ENCODE measurements around the gene RNF40.

DNA sequence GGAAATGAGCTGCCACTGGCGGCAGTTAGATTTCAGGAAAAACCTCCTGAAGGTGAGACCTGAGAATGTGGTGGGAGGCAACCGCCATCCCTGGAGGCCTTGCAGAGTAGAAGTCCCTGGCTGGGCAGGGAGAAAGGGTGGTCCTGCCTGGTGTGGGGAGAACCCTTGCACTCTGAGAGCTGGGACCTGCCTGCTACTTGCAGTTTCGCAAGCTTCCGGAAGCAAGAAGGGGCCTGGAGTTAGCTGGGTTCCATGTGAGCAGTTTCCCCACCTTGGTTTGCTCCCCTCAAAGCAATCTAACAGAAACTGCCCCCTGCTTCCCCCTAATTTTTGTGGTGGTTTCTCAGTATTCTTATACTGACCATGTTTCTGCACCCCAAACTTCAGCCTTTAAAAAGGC is 18.4 kb downstream of the RNF40 start:
- no peak for TF ChIP-seq EZH2 (IDR thresholded peaks at IDR 0.05; ENCODE audit: low read length)
- TF ChIP-seq, protein P1, sequence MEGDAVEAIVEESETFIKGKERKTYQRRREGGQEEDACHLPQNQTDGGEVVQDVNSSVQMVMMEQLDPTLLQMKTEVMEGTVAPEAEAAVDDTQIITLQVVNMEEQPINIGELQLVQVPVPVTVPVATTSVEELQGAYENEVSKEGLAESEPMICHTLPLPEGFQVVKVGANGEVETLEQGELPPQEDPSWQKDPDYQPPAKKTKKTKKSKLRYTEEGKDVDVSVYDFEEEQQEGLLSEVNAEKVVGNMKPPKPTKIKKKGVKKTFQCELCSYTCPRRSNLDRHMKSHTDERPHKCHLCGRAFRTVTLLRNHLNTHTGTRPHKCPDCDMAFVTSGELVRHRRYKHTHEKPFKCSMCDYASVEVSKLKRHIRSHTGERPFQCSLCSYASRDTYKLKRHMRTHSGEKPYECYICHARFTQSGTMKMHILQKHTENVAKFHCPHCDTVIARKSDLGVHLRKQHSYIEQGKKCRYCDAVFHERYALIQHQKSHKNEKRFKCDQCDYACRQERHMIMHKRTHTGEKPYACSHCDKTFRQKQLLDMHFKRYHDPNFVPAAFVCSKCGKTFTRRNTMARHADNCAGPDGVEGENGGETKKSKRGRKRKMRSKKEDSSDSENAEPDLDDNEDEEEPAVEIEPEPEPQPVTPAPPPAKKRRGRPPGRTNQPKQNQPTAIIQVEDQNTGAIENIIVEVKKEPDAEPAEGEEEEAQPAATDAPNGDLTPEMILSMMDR (optimal IDR thresholded peaks at IDR 0.05 in 1 of 3, IDR thresholded peaks at IDR 0.05 in 1 of 3, conservative IDR thresholded peaks at IDR 0.05 in 1 of 3; ENCODE audit: extremely low read depth in 1 of 3, insufficient read depth in 2 of 3, low read length in 3 of 3) = no peak

Data from keratinocyte (primary cell).